Gastrocnemius medialis (tissue), 4 donors: ENCODE results near the gene KMT2A.

ENCODE experiments used
- POLR2A ChIP-seq, 2 donors: fragments of 450-650 bp; IDR thresholded peaks; one replicate each; pipeline ENCODE4 v1.6.1; 2017; ENCODE audit warnings: antibody characterized with exemption in 2 of 2, mild to moderate bottlenecking in 2 of 2, moderate library complexity in 2 of 2
- TF ChIP-seq, protein P1 (sequence below), 5 experiments: fragments of 450-650 bp in 3 of 5; fragments of 200-600 bp in 2 of 5; sonication (generic) in 2 of 5; IDR thresholded peaks in 4 of 5; conservative IDR thresholded peaks in 1 of 5; 1 replicate in 4 of 5; 2 replicates in 1 of 5; pipeline ENCODE4 v1.5.1; 2016 to 2019; ENCODE audit warnings: antibody characterized with exemption in 5 of 5, mild to moderate bottlenecking in 3 of 5, moderate library complexity in 3 of 5

- TF ChIP-seq, protein P1, sequence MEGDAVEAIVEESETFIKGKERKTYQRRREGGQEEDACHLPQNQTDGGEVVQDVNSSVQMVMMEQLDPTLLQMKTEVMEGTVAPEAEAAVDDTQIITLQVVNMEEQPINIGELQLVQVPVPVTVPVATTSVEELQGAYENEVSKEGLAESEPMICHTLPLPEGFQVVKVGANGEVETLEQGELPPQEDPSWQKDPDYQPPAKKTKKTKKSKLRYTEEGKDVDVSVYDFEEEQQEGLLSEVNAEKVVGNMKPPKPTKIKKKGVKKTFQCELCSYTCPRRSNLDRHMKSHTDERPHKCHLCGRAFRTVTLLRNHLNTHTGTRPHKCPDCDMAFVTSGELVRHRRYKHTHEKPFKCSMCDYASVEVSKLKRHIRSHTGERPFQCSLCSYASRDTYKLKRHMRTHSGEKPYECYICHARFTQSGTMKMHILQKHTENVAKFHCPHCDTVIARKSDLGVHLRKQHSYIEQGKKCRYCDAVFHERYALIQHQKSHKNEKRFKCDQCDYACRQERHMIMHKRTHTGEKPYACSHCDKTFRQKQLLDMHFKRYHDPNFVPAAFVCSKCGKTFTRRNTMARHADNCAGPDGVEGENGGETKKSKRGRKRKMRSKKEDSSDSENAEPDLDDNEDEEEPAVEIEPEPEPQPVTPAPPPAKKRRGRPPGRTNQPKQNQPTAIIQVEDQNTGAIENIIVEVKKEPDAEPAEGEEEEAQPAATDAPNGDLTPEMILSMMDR (IDR thresholded peaks at IDR 0.05 in 4 of 5, conservative IDR thresholded peaks at IDR 0.05 in 1 of 5), result peak; percentile 69 to 81 (median 78)
- TF ChIP-seq POLR2A (IDR thresholded peaks at IDR 0.05), result no peak
Observed at GRCh38 chr11:118488480-118489109, 52.3 kb downstream of the KMT2A start.
